Fibroblast of the aortic adventitia (primary cell): ENCODE measurements around the gene UGT2B28. TPM values are rescaled to one million over a fixed set of nuclear protein-coding genes. Genes with fewer than 3 reads are reported as not detected.

Source experiments
- total RNA-seq: library from RNA; depleted of rRNA; stranded (reverse); fragments of >200 nt; gene quantifications from 2 replicates; pipeline ENCODE4 v1.2.3, GENCODE V29; 2012; ENCODE audit warnings: low replicate concordance

The UGT2B28 gene
- total RNA-seq, 1 donor = not detected

Other genes starting within 250 kb of the UGT2B28 start
- not detected in 2 replicates for gene UGT2B7, start 184.0 kb upstream of the UGT2B28 start, total RNA-seq
- not detected in 2 replicates for gene UGT2B11, start 65.7 kb upstream of the UGT2B28 start, total RNA-seq
- gene UGT2B4, start 215.4 kb downstream of the UGT2B28 start, total RNA-seq = not detected in 2 replicates